ENCODE measurements around the gene DRC7. TPM values are rescaled to one million over a fixed set of nuclear protein-coding genes. Genes with fewer than 3 reads are reported as not detected.

DRC7 gene
- total RNA-seq, 1 experiment from 2014 or later: 0.72 TPM

- DNase-seq: peak; percentile 18
- Histone ChIP-seq H3K23me2 (ENCODE audit: insufficient read length, low read depth, low read length, poor library complexity, severe bottlenecking) (no peaks in the 10 kb centered on the region), H3K9me3 (ENCODE audit: control insufficient read depth, low read depth, low read length) (no peaks in the 10 kb centered on the region), H3K79me1 (ENCODE audit: insufficient read depth, low read depth, low read length, poor library complexity, severe bottlenecking) (no peaks in the 10 kb centered on the region), H3K27ac (ENCODE audit: insufficient read length, low read depth, low read length) (no peak overlapping the region), H3K9ac (ENCODE audit: extremely low read depth, insufficient read length, low read length) (no peak overlapping the region), H2AFZ (ENCODE audit: low read length) (no peak overlapping the region), H3K79me2 (ENCODE audit: insufficient read depth, low read length) (no peaks in the 10 kb centered on the region), H3K4me1 (ENCODE audit: insufficient read depth, low read length) (no peaks in the 10 kb centered on the region; the same call in 1 of the 2 replicates), H3T11ph (ENCODE audit: low read length) (no peak overlapping the region), H4K20me1 (ENCODE audit: control insufficient read depth, insufficient read depth, insufficient read length) (peaks cover 3% of the 10 kb centered on the region), H2BK12ac (ENCODE audit: insufficient read length, low read depth, low read length) (no peak overlapping the region), H3K56ac (ENCODE audit: insufficient read length, low read depth, low read length) (no peak overlapping the region), H2BK20ac (ENCODE audit: low read depth, low read length, poor library complexity, severe bottlenecking) (no peak overlapping the region), H4K91ac (ENCODE audit: insufficient read length, low read depth, low read length) (no peak overlapping the region), H3K14ac (ENCODE audit: insufficient read depth, low read length) (no peak overlapping the region), H2BK5ac (ENCODE audit: insufficient read length, low read length) (no peak overlapping the region), H3K4ac (ENCODE audit: low read depth, low read length) (no peak overlapping the region), H3K18ac (ENCODE audit: insufficient read length, low read depth, low read length) (no peak overlapping the region), H4K8ac (replicated peaks; ENCODE audit: insufficient read length, low read depth, low read length) (no peak overlapping the region), H3K23ac (ENCODE audit: insufficient read length, low read depth, low read length) (no peak overlapping the region), H2BK120ac (ENCODE audit: low read depth, low read length, poor library complexity, severe bottlenecking) (no peak overlapping the region), H2AK5ac (ENCODE audit: insufficient read length, low read length) (no peak overlapping the region), H2BK15ac (ENCODE audit: low read depth, low read length) (no peak overlapping the region), H3K4me2 (ENCODE audit: insufficient read depth, insufficient read length, low read length) (no peak overlapping the region), H3K27me3 (ENCODE audit: insufficient read depth, low read length) (no peaks in the 10 kb centered on the region), H4K5ac (ENCODE audit: insufficient read length, low read depth, low read length) (no peak overlapping the region)
- Mint-ChIP-seq H3K9me3 (no peaks in the 10 kb centered on the region), H3K36me3 (ENCODE audit: insufficient read depth in 1 of 3, low read depth in 3 of 3) (peaks cover 4 to 29% (median 25%) of the 10 kb centered on the region in 3 experiments; a peak in 6 of 7 replicates), H3K27ac (no peak overlapping the region), H3K4me1 (peaks cover 6 to 12% of the 10 kb centered on the region in 2 experiments), H3K27me3 (ENCODE audit: low read depth) (no peaks in the 10 kb centered on the region), H3K4me3 (no peak overlapping the region)
- WGBS (ENCODE audit: extremely low coverage, insufficient read length, low lambda C conversion rate): no CpG with 5 or more reads among the region's 15 CpGs
- TF ChIP-seq CTCF (conservative IDR thresholded peaks at IDR 0.05): no peak
These were observed 62.1 kb downstream of the DRC7 start for GRCh38 chr16:57756424-57757325.
